ENCODE measurements around the gene ANKMY2. TPM values are rescaled to one million over a fixed set of nuclear protein-coding genes. Genes with fewer than 3 reads are reported as not detected.
"Not testable (repeated sequence)": the region's sequence is repeated elsewhere in the genome, so short reads cannot be mapped to it uniquely, and the experiment has no call there.

The ANKMY2 gene
- polyA plus RNA-seq, 3 donors: 4.8 to 7.5 (median 7.0) TPM

GRCh38 chr7:16660702-16661464, 15.3 kb upstream of the ANKMY2 start:
- no peaks in the 10 kb centered on the region for H3K9me3 Mint-ChIP-seq
- Histone ChIP-seq H3K4me1 (ENCODE audit: control insufficient read depth in 1 of 2, insufficient read depth in 2 of 2, low read length in 2 of 2) (peaks cover 12 to 13% of the 10 kb centered on the region in 2 donors), H4K20me1 (ENCODE audit: insufficient read depth, low read length) (peaks cover 8% of the 10 kb centered on the region), H3K79me2 (ENCODE audit: insufficient read depth, low read length) (peaks cover 60% of the 10 kb centered on the region), H3K27me3 (ENCODE audit: control insufficient read depth in 2 of 2, insufficient read depth in 2 of 2, low read length in 2 of 2) (no peaks in the 10 kb centered on the region), H3K9me3 (replicated peaks in 1 of 2; ENCODE audit: control insufficient read depth in 1 of 2, insufficient read depth in 1 of 2, low read length in 2 of 2) (no peaks in the 10 kb centered on the region), H3K27ac (ENCODE audit: low read depth in 1 of 2, low read length in 2 of 2) (no peak overlapping the region), H3K36me3 (replicated peaks in 1 of 2; ENCODE audit: control insufficient read depth in 1 of 2, insufficient read depth in 2 of 2, low read length in 2 of 2) (peaks cover 0 to 3% of the 10 kb centered on the region in 2 donors), H3K9ac (ENCODE audit: insufficient read depth, low read length, poor library complexity, severe bottlenecking) (no peak overlapping the region), H2AFZ (ENCODE audit: insufficient read depth, low read depth, low read length, poor library complexity, severe bottlenecking) (no peak overlapping the region), H3K4me3 (replicated peaks in 1 of 3; ENCODE audit: low read depth in 2 of 3, low read length in 3 of 3) (no peak overlapping the region), H3K4me2 (replicated peaks; ENCODE audit: extremely low read depth, low read length, poor library complexity, severe bottlenecking) (no peak overlapping the region)
- DNase-seq: peak; percentile 27 to 65 (median 64)
- H3K36me3 Mint-ChIP-seq: peaks cover 0 to 7% of the 10 kb centered on the region in 2 donors
- TF ChIP-seq CTCF (IDR thresholded peaks at IDR 0.05): no peak
- H3K4me1 Mint-ChIP-seq: peaks cover 23% of the 10 kb centered on the region
- no peak overlapping the region for H3K4me3 Mint-ChIP-seq
- peak overlapping the region in 4 of 7 donors; percentile 30 to 60 (median 54) for H3K27ac Mint-ChIP-seq
- 83% methylated on average over 1 of the region's 5 CpGs for WGBS (ENCODE audit: insufficient coverage)
- intact Hi-C loops (cut with micrococcal nuclease): no loop called here
- H3K27me3 Mint-ChIP-seq (ENCODE audit: low read depth in 3 of 3): no peaks in the 10 kb centered on the region

GRCh38 chr7:16659854-16660497, 14.4 kb upstream of the ANKMY2 start:
- H4K20me1 ChIP-seq (ENCODE audit: insufficient read depth, low read length); intact Hi-C loops (cut with micrococcal nuclease); H3K27ac Mint-ChIP-seq; H3K4me2 ChIP-seq (replicated peaks; ENCODE audit: extremely low read depth, low read length, poor library complexity, severe bottlenecking); H3K9me3 Mint-ChIP-seq; H3K36me3 Mint-ChIP-seq; H3K27me3 Mint-ChIP-seq (ENCODE audit: low read depth in 3 of 3); H3K36me3 ChIP-seq (replicated peaks in 1 of 2; ENCODE audit: control insufficient read depth in 1 of 2, insufficient read depth in 2 of 2, low read length in 2 of 2); H3K27ac ChIP-seq (ENCODE audit: low read depth in 1 of 2, low read length in 2 of 2); H3K9me3 ChIP-seq (replicated peaks in 1 of 2; ENCODE audit: control insufficient read depth in 1 of 2, insufficient read depth in 1 of 2, low read length in 2 of 2); H2AFZ ChIP-seq (ENCODE audit: insufficient read depth, low read depth, low read length, poor library complexity, severe bottlenecking); H3K27me3 ChIP-seq (ENCODE audit: control insufficient read depth in 2 of 2, insufficient read depth in 2 of 2, low read length in 2 of 2); DNase-seq; H3K4me3 Mint-ChIP-seq; H3K9ac ChIP-seq (ENCODE audit: insufficient read depth, low read length, poor library complexity, severe bottlenecking); H3K4me3 ChIP-seq (replicated peaks in 1 of 3; ENCODE audit: low read depth in 2 of 3, low read length in 3 of 3): not testable (repeated sequence)
- WGBS (ENCODE audit: insufficient coverage): no CpG with 5 or more reads among the region's 8 CpGs
- peaks cover 23% of the 10 kb centered on the region for H3K4me1 Mint-ChIP-seq
- Histone ChIP-seq H3K4me1 (ENCODE audit: control insufficient read depth in 1 of 2, insufficient read depth in 2 of 2, low read length in 2 of 2) (peaks cover 12 to 13% of the 10 kb centered on the region in 2 donors), H3K79me2 (ENCODE audit: insufficient read depth, low read length) (peaks cover 68% of the 10 kb centered on the region)
